ENCODE results near the gene PCDHA2. TPM values are rescaled to one million over a fixed set of nuclear protein-coding genes. Genes with fewer than 3 reads are reported as not detected.
"Not testable (repeated sequence)": the region's sequence is repeated elsewhere in the genome, so short reads cannot be mapped to it uniquely, and the experiment has no call there.

Gene PCDHA2
- total RNA-seq, 2 experiments from 2014 or later, result not detected

DNA sequence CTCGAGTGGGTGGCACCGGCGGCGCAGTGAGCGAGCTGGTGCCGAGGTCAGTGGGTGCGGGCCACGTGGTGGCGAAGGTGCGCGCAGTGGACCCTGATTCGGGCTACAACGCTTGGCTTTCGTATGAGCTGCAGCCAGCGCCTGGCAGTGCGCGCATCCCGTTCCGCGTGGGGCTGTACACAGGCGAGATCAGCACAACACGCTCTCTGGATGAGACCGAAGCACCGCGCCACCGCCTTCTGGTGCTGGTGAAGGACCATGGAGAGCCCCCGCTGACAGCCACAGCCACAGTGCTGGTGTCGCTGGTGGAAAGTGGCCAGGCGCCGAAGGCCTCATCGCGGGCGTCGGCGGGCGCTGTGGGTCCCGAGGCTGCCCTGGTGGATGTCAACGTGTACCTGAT is 28.8 kb downstream of the PCDHA2 start:
- peaks cover 29% of the 10 kb centered on the region for H3K9me3 Mint-ChIP-seq (ENCODE audit: insufficient read depth)
- no peaks in the 10 kb centered on the region for H3K4me1 Mint-ChIP-seq (ENCODE audit: low read depth)
- H3K36me3 Mint-ChIP-seq (ENCODE audit: low read depth), result peaks cover 7% of the 10 kb centered on the region
- ATAC-seq (no peak), DNase-seq (no peak)
- no peak overlapping the region for H3K4me3 Mint-ChIP-seq
- H3K27ac Mint-ChIP-seq, result no peak overlapping the region
- CTCF ChIA-PET, result no interaction called here
- POLR2A ChIA-PET, result no interaction called here
- H3K27me3 Mint-ChIP-seq (ENCODE audit: low read depth), result no peaks in the 10 kb centered on the region

GRCh38 chr5:140827704-140828361 is 33.2 kb downstream of the PCDHA2 start, which contains the start of gene PCDHA6:
Gene PCDHA6, plus strand, starts transcription at chr5:140827960. Its CDS starts 132 bp downstream, at chr5:140828092.
- ChIA-PET CTCF (no interaction called here), POLR2A (no interaction called here)
- ATAC-seq, result no peak
- H3K36me3 Mint-ChIP-seq (ENCODE audit: low read depth), result peaks cover 11% of the 10 kb centered on the region
- H3K4me3 Mint-ChIP-seq, result peak within 1 kb of the TSS; percentile 23
- no peak within 1 kb of the TSS for H3K27ac Mint-ChIP-seq
- H3K4me1 Mint-ChIP-seq (ENCODE audit: low read depth), result no peaks in the 10 kb centered on the region
- H3K9me3 Mint-ChIP-seq (ENCODE audit: insufficient read depth), result peaks cover 24% of the 10 kb centered on the region
- no peaks in the 10 kb centered on the region for H3K27me3 Mint-ChIP-seq (ENCODE audit: low read depth)
- no peak for DNase-seq

DNA sequence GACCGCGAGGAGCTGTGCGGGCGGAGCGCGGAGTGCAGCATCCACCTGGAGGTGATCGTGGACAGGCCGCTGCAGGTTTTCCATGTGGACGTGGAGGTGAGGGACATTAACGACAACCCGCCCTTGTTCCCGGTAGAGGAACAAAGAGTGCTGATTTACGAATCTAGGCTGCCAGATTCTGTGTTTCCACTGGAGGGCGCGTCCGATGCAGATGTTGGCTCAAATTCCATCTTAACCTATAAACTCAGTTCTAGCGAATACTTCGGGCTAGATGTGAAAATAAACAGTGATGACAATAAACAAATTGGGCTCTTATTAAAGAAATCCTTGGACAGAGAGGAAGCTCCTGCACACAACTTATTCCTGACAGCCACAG is 33.7 kb downstream of the PCDHA2 start:
- ATAC-seq, result no peak
- H3K4me1 Mint-ChIP-seq (ENCODE audit: low read depth), result no peaks in the 10 kb centered on the region
- H3K27ac Mint-ChIP-seq, result no peak overlapping the region
- no peaks in the 10 kb centered on the region for H3K27me3 Mint-ChIP-seq (ENCODE audit: low read depth)
- CTCF ChIA-PET, result no interaction called here
- POLR2A ChIA-PET, result no interaction called here
- peaks cover 11% of the 10 kb centered on the region for H3K36me3 Mint-ChIP-seq (ENCODE audit: low read depth)
- peak overlapping the region; percentile 23 for H3K4me3 Mint-ChIP-seq
- peaks cover 24% of the 10 kb centered on the region for H3K9me3 Mint-ChIP-seq (ENCODE audit: insufficient read depth)
- DNase-seq, result no peak

DNA sequence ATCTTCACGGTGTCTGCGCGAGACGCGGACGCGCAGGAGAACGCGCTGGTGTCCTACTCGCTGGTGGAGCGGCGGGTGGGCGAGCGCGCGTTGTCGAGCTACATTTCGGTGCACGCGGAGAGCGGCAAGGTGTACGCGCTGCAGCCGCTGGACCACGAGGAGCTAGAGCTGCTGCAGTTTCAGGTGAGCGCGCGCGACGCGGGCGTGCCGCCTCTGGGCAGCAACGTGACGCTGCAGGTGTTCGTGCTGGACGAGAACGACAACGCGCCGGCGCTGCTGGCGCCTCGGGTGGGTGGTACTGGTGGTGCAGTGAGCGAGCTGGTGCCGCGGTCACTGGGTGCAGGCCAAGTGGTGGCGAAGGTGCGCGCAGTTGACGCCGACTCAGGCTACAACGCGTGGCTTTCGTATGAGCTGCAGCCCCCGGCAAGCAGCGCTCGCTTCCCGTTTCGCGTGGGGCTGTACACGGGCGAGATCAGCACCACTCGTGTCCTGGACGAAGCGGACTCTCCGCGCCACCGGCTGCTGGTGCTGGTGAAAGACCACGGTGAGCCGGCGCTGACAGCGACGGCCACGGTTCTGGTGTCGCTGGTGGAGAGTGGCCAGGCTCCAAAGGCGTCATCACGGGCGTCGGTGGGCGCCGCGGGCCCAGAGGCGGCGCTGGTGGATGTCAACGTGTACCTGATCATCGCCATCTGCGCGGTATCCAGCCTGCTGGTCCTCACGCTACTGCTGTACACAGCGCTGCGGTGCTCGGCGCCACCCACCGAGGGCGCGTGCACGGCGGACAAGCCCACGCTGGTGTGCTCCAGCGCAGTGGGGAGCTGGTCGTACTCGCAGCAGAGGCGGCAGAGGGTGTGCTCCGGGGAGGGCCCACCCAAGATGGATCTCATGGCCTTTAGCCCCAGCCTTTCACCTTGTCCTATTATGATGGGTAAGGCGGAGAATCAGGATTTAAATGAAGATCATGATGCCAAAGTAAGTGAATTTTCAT is 35.2 kb downstream of the PCDHA2 start:
- H3K4me3 Mint-ChIP-seq; H3K27ac Mint-ChIP-seq; ATAC-seq; H3K27me3 Mint-ChIP-seq (ENCODE audit: low read depth); CTCF ChIA-PET; POLR2A ChIA-PET; DNase-seq; H3K4me1 Mint-ChIP-seq (ENCODE audit: low read depth): not testable (repeated sequence)
- Mint-ChIP-seq H3K9me3 (ENCODE audit: insufficient read depth) (peaks cover 31% of the 10 kb centered on the region), H3K36me3 (ENCODE audit: low read depth) (peaks cover 11% of the 10 kb centered on the region)

DNA sequence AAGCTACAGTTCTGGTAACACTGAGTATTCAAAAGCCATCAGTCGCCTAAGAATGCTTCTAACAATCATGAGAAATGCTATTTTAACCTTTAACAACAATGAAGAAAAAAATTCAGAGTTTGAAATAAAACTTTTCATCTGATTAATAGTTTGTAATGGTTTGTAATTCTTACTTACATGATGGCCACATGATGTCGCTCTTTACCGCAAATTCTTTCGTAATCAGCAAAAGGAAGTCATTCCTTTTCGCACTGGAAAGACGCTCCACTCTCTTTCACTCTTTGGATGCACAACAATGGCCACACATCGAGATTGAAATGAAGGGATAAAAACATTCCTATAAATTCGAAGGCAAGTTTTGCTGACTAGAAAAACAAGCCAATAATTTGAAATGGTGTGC is 39.3 kb downstream of the PCDHA2 start, which contains the start of gene PCDHA7:
TSS of gene PCDHA7 (plus strand) at position 277 of the 400 bp plus-strand sequence. CDS start at position 392, 115 bp downstream.
- CTCF ChIA-PET, result no interaction called here
- Mint-ChIP-seq H3K4me3 (no peak within 1 kb of the TSS), H3K4me1 (ENCODE audit: low read depth) (no peaks in the 10 kb centered on the region), H3K27ac (no peak within 1 kb of the TSS), H3K27me3 (ENCODE audit: low read depth) (no peaks in the 10 kb centered on the region), H3K36me3 (ENCODE audit: low read depth) (peaks cover 2% of the 10 kb centered on the region), H3K9me3 (ENCODE audit: insufficient read depth) (peaks cover 15% of the 10 kb centered on the region)
- ATAC-seq, result no peak
- no peak for DNase-seq
- POLR2A ChIA-PET, result no interaction called here

DNA sequence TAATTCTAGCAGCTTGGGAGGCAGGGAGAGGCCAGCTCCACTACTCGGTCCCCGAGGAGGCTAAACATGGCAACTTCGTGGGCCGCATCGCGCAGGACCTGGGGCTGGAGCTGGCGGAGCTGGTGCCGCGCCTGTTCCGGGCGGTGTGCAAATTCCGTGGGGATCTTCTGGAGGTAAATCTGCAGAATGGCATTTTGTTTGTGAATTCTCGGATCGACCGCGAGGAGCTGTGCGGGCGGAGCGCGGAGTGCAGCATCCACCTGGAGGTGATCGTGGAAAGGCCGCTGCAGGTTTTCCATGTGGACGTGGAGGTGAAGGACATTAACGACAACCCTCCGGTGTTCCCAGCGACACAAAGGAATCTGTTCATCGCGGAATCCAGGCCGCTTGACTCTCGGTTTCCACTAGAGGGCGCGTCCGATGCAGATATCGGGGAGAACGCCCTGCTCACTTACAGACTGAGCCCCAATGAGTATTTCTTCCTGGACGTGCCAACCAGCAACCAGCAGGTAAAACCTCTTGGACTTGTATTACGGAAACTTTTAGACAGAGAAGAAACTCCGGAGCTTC is 39.9 kb downstream of the PCDHA2 start:
- H3K4me3 Mint-ChIP-seq; DNase-seq; ATAC-seq; CTCF ChIA-PET; H3K27ac Mint-ChIP-seq; H3K36me3 Mint-ChIP-seq (ENCODE audit: low read depth); H3K4me1 Mint-ChIP-seq (ENCODE audit: low read depth); H3K27me3 Mint-ChIP-seq (ENCODE audit: low read depth); POLR2A ChIA-PET: not testable (repeated sequence)
- H3K9me3 Mint-ChIP-seq (ENCODE audit: insufficient read depth), result peaks cover 15% of the 10 kb centered on the region

- DNase-seq, result no peak
- no peak for ATAC-seq
- Mint-ChIP-seq H3K4me3 (peak overlapping the region; percentile 12), H3K27ac (no peak overlapping the region), H3K9me3 (ENCODE audit: insufficient read depth) (peaks cover 15% of the 10 kb centered on the region), H3K4me1 (ENCODE audit: low read depth) (no peaks in the 10 kb centered on the region), H3K36me3 (ENCODE audit: low read depth) (no peaks in the 10 kb centered on the region), H3K27me3 (ENCODE audit: low read depth) (no peaks in the 10 kb centered on the region)
- ChIA-PET POLR2A (no interaction called here), CTCF (no interaction called here)
Observed at GRCh38 chr5:140835622-140836510, 41.2 kb downstream of the PCDHA2 start.

DNA sequence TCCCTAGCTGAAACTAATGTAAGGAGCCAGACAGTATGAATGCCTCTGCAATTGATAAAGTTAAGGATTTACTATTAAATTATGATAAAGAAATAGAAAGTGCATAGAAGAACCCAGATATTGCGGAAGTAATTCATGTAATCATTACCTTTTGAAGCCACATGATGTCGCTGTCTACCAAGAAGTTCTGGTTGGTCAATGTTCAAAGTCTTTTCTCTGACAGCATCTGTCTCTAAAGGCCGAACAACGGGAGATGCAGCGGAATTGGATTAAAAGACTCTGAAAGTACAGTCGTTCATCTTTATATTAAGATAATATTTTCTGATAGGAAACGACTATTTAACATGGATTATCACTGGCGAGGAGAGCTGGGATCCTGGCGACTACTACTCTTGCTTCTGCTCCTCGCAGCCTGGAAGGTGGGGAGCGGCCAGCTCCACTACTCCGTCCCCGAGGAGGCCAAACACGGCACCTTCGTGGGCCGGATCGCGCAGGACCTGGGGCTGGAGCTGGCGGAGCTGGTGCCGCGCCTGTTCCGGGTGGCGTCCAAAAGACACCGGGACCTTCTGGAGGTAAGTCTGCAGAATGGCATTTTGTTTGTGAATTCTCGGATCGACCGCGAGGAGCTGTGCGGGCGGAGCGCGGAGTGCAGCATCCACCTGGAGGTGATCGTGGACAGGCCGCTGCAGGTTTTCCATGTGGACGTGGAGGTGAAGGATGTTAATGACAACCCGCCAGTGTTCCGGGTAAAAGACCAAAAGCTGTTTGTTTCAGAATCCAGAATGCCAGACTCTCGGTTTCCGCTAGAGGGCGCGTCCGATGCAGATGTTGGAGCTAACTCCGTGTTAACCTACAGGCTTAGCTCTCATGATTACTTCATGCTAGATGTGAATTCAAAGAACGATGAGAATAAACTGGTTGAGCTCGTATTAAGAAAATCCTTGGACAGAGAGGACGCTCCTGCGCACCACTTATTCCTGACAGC is 46.6 kb downstream of the PCDHA2 start, which contains the start of gene PCDHA8:
TSS of gene PCDHA8 (plus strand) at position 210 of the 985 bp plus-strand sequence. CDS start at position 345, 135 bp downstream.
- POLR2A ChIA-PET, result no interaction called here
- H3K4me3 Mint-ChIP-seq, result peak within 1 kb of the TSS; percentile 22
- H3K4me1 Mint-ChIP-seq (ENCODE audit: low read depth), result no peaks in the 10 kb centered on the region
- H3K36me3 Mint-ChIP-seq (ENCODE audit: low read depth), result peaks cover 5% of the 10 kb centered on the region
- no peak for DNase-seq
- peaks cover 22% of the 10 kb centered on the region for H3K9me3 Mint-ChIP-seq (ENCODE audit: insufficient read depth)
- no peaks in the 10 kb centered on the region for H3K27me3 Mint-ChIP-seq (ENCODE audit: low read depth)
- no peak for ATAC-seq
- CTCF ChIA-PET, result interaction anchor here (1.5 to 1.6 kb wide), 2 partner anchors 11 to 56 kb away, joined by 4 to 6 read pairs; partner anchors contain the start of gene PCDHA1
- no peak within 1 kb of the TSS for H3K27ac Mint-ChIP-seq

DNA sequence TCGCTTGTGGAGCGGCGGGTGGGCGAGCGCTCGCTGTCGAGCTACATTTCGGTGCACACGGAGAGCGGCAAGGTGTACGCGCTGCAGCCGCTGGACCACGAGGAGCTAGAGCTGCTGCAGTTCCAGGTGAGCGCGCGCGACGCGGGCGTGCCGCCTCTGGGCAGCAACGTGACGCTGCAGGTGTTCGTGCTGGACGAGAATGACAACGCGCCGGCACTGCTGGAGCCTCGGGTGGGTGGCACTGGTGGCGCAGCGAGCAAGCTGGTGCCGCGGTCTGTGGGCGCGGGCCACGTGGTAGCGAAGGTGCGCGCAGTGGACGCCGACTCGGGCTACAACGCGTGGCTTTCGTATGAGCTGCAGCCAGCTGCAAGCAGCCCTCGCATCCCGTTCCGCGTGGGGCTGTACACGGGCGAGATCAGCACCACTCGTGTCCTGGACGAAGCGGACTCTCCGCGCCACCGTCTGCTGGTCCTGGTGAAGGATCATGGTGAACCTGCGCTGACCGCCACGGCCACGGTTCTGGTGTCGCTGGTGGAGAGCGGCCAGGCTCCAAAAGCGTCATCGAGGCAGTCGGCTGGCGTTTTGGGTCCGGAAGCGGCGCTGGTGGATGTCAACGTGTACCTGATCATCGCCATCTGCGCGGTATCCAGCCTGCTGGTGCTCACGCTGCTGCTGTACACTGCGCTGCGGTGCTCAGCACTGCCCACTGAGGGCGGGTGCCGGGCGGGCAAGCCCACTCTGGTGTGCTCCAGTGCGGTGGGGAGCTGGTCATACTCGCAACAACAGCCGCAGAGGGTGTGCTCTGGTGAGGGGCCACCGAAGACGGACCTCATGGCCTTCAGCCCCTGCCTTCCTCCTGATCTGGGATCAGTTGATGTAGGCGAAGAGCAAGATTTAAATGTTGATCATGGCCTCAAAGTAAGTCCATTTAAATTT is 48.4 kb downstream of the PCDHA2 start:
- Mint-ChIP-seq H3K36me3 (ENCODE audit: low read depth) (peaks cover 5% of the 10 kb centered on the region), H3K4me3 (no peak overlapping the region), H3K9me3 (ENCODE audit: insufficient read depth) (peaks cover 22% of the 10 kb centered on the region), H3K27me3 (ENCODE audit: low read depth) (no peaks in the 10 kb centered on the region), H3K4me1 (ENCODE audit: low read depth) (no peaks in the 10 kb centered on the region), H3K27ac (no peak overlapping the region)
- ChIA-PET POLR2A (no interaction called here), CTCF (interaction anchor here (1.6 kb wide), 1 partner anchor 9 kb away, joined by 4 read pairs; no protein-coding TSS in a partner anchor)
- no peak for ATAC-seq
- DNase-seq, result no peak

Measured in activated CD8-positive, alpha-beta T cell treated with anti-CD3 and anti-CD28 coated beads, Interleukin-2, amount 10 ng/mL, durations not matched to agents 7 days and 5 days (primary cell).